Cardiac muscle cell (in vitro differentiated cells and primary cell): ENCODE data around the gene JAGN1. TPM values are rescaled to one million over a fixed set of nuclear protein-coding genes. Genes with fewer than 3 reads are reported as not detected.

ENCODE experiments used
- DNase-seq, 2 donors: peaks; one replicate each; pipeline versions ENCODE4 v3.0.0 to v3.0.0-alpha.2; 2010 to 2017; ENCODE audit warnings: low read depth in 1 of 2, low spot score in 1 of 2
- H3K27ac ChIP-seq: fragments of 200-600 bp; sonication (generic); 2 replicates; pipeline ENCODE4 v1.5.1; 2016
- H3K27me3 ChIP-seq: fragments of 200-600 bp; sonication (generic); 2 replicates; pipeline ENCODE4 v1.6.0; 2016; ENCODE audit warnings: control low read depth
- H3K36me3 ChIP-seq: fragments of 200-600 bp; sonication (generic); 2 replicates; pipeline ENCODE4 v1.5.1; 2016; ENCODE audit warnings: control low read depth
- H3K4me1 ChIP-seq: fragments of 200-600 bp; sonication (generic); 2 replicates; pipeline ENCODE4 v1.8.1; 2017; ENCODE audit warnings: low read depth, mild to moderate bottlenecking, mixed run types
- H3K4me3 ChIP-seq: fragments of 200-600 bp; sonication (generic); 2 replicates; pipeline ENCODE4 v1.5.1; 2016; ENCODE audit warnings: mild to moderate bottlenecking
- H3K9me3 ChIP-seq: fragments of 200-600 bp; sonication (generic); 2 replicates; pipeline ENCODE4 v1.5.1; 2017; ENCODE audit warnings: low read depth, mild to moderate bottlenecking, control low read depth
- CTCF ChIP-seq: IDR thresholded peaks from 2 replicates; pipeline ENCODE4 v1.5.1; 2012; ENCODE audit warnings: low read depth, mild to moderate bottlenecking, low read length
- polyA plus RNA-seq: library from polyadenylated mRNA; unstranded; fragments of >200 nt; fragmentation: Nextera tagmentation; extraction: Ambion mirVana; gene quantifications from 2 replicates; pipeline ENCODE4 v1.2.1, GENCODE V29; 2016
- total RNA-seq: library from RNA; depleted of rRNA; stranded (reverse); fragments of >200 nt; gene quantifications from 2 replicates; pipeline ENCODE4 v1.2.3, GENCODE V29; 2016

The JAGN1 gene
- total and polyA plus RNA-seq, 2 experiments from 2014 or later: 50.6 to 58.0 TPM

- peak overlapping the region; percentile 47 for H3K4me3 ChIP-seq
- no peak for DNase-seq
- no peaks in the 10 kb centered on the region for H3K9me3 ChIP-seq
- H3K4me1 ChIP-seq: no peaks in the 10 kb centered on the region
- TF ChIP-seq CTCF: no peak
- peak overlapping the region; percentile 95 for H3K27ac ChIP-seq
- peaks cover 1% of the 10 kb centered on the region for H3K36me3 ChIP-seq
- H3K27me3 ChIP-seq: no peaks in the 10 kb centered on the region
Observed at GRCh38 chr3:9932535-9932842, 42.1 kb downstream of the JAGN1 start.

- Histone ChIP-seq H3K4me3 (peak overlapping the region; percentile 47), H3K27me3 (no peaks in the 10 kb centered on the region), H3K27ac (peak overlapping the region; percentile 95), H3K4me1 (no peaks in the 10 kb centered on the region), H3K36me3 (peaks cover 6% of the 10 kb centered on the region), H3K9me3 (no peaks in the 10 kb centered on the region)
- TF ChIP-seq CTCF: peak; percentile 76
- peak; percentile 86 to 87 for DNase-seq
Observed at GRCh38 chr3:9932843-9933560, 42.6 kb downstream of the JAGN1 start.

- no peak for TF ChIP-seq CTCF
Observed at GRCh38 chr3:9933561-9934234, 43.3 kb downstream of the JAGN1 start, which contains the start of gene CRELD1. Gene CRELD1 (plus strand): TSS chr3:9933834. CDS start chr3:9934439, 605 bp downstream.

GRCh38 chr3:9934235-9934621 is 43.8 kb downstream of the JAGN1 start:
- peak overlapping the region; percentile 95 for H3K27ac ChIP-seq
- TF ChIP-seq CTCF: peak; percentile 12
- DNase-seq: no peak

More at GRCh38 chr3:9933561-9934234, 43.3 kb downstream of the JAGN1 start, which contains the start of gene CRELD1:
- Histone ChIP-seq H3K4me1 (no peaks in the 10 kb centered on the region), H3K9me3 (no peaks in the 10 kb centered on the region), H3K27me3 (no peaks in the 10 kb centered on the region), H3K36me3 (peaks cover 6% of the 10 kb centered on the region), H3K4me3 (peak within 1 kb of the TSS; percentile 47), H3K27ac (peak within 1 kb of the TSS; percentile 95)
- DNase-seq: peak; percentile 96 to 97

GRCh38 chr3:9934993-9935392 is 44.6 kb downstream of the JAGN1 start:
- no peak for DNase-seq
- H3K4me1 ChIP-seq: no peaks in the 10 kb centered on the region
- H3K36me3 ChIP-seq: peaks cover 6% of the 10 kb centered on the region
- no peaks in the 10 kb centered on the region for H3K9me3 ChIP-seq
- no peak for TF ChIP-seq CTCF
- H3K4me3 ChIP-seq: no peak overlapping the region
- H3K27ac ChIP-seq: no peak overlapping the region
- H3K27me3 ChIP-seq: no peaks in the 10 kb centered on the region

More at GRCh38 chr3:9934235-9934621, 43.8 kb downstream of the JAGN1 start:
- Histone ChIP-seq H3K4me1 (no peaks in the 10 kb centered on the region), H3K36me3 (peaks cover 6% of the 10 kb centered on the region), H3K9me3 (no peaks in the 10 kb centered on the region), H3K27me3 (no peaks in the 10 kb centered on the region), H3K4me3 (peak overlapping the region; percentile 47)
